22Rv1 (cell line): Measurements from ENCODE around the gene RBMS3.

ENCODE experiments used
- H3K27ac ChIP-seq: fragments of 450-650 bp; 2 replicates; pipeline ENCODE4 v1.5.1; 2017
- ZFX ChIP-seq: fragments of 450-650 bp; IDR thresholded peaks from 2 replicates; pipeline ENCODE4 v1.6.1; 2017; ENCODE audit warnings: antibody characterized with exemption, borderline replicate concordance
- TF ChIP-seq, protein P1 (sequence below): fragments of 450-650 bp; IDR thresholded peaks from 2 replicates; pipeline ENCODE4 v1.5.1; 2017; ENCODE audit warnings: mild to moderate bottlenecking

The RBMS3 gene

DNA sequence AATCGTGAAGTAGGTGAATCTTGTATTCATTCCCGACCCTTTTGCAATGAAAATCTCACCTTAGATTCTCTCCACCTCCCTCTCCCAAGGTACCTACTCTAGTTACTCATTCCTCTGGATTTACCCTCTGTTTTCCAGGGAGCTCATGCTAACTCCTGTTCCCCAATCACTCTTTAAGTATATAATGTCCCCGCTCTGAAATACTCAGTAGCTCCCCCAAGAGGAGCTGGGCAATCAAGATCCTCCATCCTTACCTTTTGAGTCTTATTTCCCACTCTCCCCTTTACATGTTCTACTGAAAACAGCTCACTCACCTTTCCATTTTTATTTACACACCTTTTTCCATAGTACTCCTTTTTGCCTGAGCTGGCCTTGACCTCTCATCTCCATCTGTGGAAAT is 599.9 kb downstream of the RBMS3 start:
- TF ChIP-seq, protein P1, sequence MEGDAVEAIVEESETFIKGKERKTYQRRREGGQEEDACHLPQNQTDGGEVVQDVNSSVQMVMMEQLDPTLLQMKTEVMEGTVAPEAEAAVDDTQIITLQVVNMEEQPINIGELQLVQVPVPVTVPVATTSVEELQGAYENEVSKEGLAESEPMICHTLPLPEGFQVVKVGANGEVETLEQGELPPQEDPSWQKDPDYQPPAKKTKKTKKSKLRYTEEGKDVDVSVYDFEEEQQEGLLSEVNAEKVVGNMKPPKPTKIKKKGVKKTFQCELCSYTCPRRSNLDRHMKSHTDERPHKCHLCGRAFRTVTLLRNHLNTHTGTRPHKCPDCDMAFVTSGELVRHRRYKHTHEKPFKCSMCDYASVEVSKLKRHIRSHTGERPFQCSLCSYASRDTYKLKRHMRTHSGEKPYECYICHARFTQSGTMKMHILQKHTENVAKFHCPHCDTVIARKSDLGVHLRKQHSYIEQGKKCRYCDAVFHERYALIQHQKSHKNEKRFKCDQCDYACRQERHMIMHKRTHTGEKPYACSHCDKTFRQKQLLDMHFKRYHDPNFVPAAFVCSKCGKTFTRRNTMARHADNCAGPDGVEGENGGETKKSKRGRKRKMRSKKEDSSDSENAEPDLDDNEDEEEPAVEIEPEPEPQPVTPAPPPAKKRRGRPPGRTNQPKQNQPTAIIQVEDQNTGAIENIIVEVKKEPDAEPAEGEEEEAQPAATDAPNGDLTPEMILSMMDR, result no peak
- TF ChIP-seq ZFX, result no peak

DNA sequence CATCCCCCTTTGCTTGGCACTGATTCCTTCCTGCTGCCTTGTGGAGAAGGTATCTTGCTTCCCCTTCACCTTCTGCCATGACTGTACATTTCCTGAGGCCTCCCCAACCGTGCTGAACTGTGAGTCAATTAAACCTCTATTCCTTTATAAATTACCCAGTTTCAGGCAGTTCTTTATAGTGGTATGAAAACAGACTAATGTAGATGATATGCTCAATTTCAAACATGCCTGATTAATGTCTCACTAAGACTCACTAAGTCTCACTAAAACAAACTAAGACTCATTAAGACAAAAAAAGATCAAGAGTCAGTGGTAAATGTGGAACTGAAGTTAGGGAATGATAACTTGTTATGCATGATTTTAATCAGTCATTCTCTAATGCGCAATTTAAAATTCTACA is 606.6 kb downstream of the RBMS3 start:
- no peak for TF ChIP-seq ZFX
- TF ChIP-seq, protein P1, result no peak
- H3K27ac ChIP-seq, result no peak overlapping the region

More for the DNA sequence above, 599.9 kb downstream of the RBMS3 start:
- no peak overlapping the region for H3K27ac ChIP-seq

DNA sequence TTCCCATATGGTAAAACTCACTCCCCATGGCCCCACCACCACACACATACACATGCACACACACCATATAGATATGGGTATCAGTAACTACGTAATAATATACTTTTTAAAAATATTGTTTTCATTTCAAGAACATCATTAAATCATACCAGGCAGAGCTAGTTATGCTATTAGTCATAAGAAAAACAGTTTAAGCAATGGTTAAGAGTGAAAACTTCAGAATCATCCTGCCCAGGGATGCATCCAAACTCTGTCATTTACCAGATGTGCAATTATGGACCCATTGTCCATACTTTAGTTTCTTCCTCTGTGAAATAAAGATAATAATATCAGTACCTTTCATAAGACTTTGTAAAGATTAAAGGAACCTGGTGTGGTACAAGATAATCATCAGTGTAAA is 608.3 kb downstream of the RBMS3 start:
- no peak overlapping the region for H3K27ac ChIP-seq
- no peak for TF ChIP-seq ZFX
- TF ChIP-seq, protein P1, result no peak

DNA sequence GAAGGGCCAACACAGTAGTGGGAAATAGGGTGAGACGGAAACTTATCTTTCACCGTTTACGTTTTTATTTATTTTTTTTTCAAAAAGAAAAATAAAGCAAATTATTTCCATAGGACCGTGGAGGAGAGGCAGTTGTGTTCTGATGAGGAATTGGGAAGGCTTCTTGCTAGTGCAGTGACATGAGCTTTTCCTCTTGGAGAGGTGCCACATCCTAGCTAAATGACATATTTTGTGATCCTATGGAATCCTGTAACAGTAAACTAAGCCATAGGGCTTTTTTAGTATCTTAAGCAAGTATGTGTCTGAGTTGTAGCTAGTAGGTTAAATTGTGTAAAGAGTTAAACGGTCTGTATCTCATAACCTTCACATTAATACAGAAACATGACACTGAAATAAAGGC is 609.9 kb downstream of the RBMS3 start:
- TF ChIP-seq, protein P1, result no peak
- no peak for TF ChIP-seq ZFX
- no peak overlapping the region for H3K27ac ChIP-seq

DNA sequence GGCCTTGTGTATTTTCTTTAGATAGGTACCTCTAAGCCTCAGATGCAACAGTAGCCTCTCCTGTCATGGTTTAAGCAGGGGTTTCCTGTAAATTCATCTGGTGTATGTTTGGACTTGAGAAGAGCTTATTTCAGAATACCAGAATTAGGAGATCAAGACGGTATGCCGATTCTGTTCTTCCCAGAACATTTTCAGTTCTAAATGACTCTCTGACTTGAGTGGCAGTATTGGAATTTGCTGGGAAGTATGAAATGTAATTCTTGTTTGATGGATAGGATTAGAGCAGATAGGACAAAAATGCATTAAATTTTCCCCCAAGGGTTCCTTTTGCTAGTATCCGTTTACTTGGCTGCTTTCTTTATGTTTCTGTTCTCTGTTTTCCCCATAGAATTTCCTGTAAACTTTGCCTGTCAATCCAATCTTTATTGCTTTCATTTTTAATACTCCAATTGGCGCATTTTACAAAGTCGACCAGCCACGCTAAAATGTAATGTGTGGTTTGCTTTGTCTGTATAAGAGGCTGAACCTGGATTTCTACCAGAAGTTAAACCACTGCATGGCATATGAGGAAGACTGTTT is 612.2 kb downstream of the RBMS3 start:
- no peak overlapping the region for H3K27ac ChIP-seq
- TF ChIP-seq ZFX, result no peak
- TF ChIP-seq, protein P1, result no peak

DNA sequence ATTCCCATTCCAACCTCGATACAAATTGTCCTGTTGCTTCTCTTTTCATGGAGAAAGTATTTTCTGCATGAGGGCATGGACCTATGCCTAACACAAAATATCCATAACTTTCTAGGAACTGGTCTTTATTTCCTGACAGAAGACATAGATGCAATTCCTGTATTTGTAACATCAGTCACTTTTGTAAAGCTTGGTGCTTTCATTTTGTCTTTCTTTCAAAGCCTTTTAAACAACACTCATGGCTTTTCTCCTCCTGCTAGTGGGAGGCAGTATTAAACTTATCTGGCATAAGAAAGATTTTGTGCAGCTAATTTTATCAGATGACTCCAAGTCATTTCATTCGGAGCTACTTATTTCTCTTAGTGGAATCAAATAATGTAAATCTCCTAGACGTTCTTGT is 616.0 kb downstream of the RBMS3 start:
- no peak for TF ChIP-seq ZFX
- TF ChIP-seq, protein P1, result no peak
- H3K27ac ChIP-seq, result no peak overlapping the region

DNA sequence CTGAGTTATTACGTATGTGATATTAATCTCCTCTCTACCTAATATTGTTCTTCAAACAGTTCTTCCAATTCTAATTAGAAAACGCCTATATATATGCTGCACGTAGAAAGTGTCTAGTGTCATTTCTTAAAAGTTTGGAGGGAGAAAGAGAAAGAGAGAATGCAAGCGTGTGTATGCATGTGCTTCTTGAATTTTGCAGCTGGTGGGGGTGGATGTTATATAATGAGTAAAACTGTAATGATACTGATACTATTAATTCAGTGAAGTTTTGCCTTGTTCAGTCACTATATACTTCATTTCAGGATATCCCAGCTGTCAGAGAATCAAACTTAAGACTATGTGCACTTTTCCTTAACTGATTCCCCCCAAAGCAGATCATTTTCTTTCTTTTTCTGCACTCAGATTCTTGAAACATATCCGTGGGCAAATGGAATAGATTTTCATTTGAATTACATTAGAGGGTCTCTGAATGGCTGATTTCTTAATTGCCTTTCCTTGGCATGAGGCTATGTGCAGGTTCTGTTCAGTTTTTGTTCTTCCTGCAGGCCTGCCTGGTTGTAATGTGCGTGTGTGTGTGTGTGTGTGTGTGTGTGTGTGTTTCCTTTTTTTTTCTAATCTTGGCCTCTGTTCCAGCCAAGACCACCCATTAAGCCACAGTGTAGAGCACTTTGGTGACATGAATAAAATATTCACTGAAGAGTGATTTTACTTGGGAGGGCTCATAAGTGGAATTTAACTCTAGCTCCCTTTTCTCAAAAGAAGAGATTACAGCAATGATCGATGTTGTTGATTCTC is 617.5 kb downstream of the RBMS3 start:
- no peak for TF ChIP-seq ZFX
- TF ChIP-seq, protein P1, result no peak

More for the DNA sequence above, 617.5 kb downstream of the RBMS3 start:
- no peak overlapping the region for H3K27ac ChIP-seq
